Stimulated activated CD8-positive, alpha-beta memory T cell treated with anti-CD3 and anti-CD28 coated beads, Interleukin-12 subunit alpha, Interleukin-12 subunit beta, amount 100 ng/mL, for 1 hour (primary cell): ENCODE measurements around the gene WDFY1.

ENCODE experiments used
- DNase-seq: peaks from one replicate; pipeline ENCODE4 v3.0.0-alpha.2; 2020; ENCODE audit warnings: low read depth

WDFY1 gene

GRCh38 chr2:223930103-223930976, 14.8 kb downstream of the WDFY1 start:
- DNase-seq, result no peak

- DNase-seq, result no peak
These were observed 15.5 kb downstream of the WDFY1 start for GRCh38 chr2:223929571-223930102.

GRCh38 chr2:223928113-223929006, 16.8 kb downstream of the WDFY1 start:
- no peak for DNase-seq

GRCh38 chr2:223925106-223925505, 20.0 kb downstream of the WDFY1 start:
- no peak for DNase-seq

- no peak for DNase-seq
These were observed 21.2 kb downstream of the WDFY1 start for GRCh38 chr2:223923976-223924375.

GRCh38 chr2:223922308-223922707, 22.8 kb downstream of the WDFY1 start:
- DNase-seq, result no peak

GRCh38 chr2:223921204-223921603, 23.9 kb downstream of the WDFY1 start:
- DNase-seq, result no peak

- no peak for DNase-seq
These were observed 25.0 kb downstream of the WDFY1 start for GRCh38 chr2:223920109-223920508.

GRCh38 chr2:223918671-223919134, 26.4 kb downstream of the WDFY1 start:
- no peak for DNase-seq

- no peak for DNase-seq
These were observed 28.8 kb downstream of the WDFY1 start for GRCh38 chr2:223916181-223916920.

- no peak for DNase-seq
These were observed 30.1 kb downstream of the WDFY1 start for GRCh38 chr2:223915071-223915470.

GRCh38 chr2:223914324-223914723, 30.8 kb downstream of the WDFY1 start:
- no peak for DNase-seq

- no peak for DNase-seq
These were observed 36.0 kb downstream of the WDFY1 start for GRCh38 chr2:223909001-223909741.

GRCh38 chr2:223908304-223908998, 36.7 kb downstream of the WDFY1 start:
- DNase-seq, result no peak

- no peak for DNase-seq
These were observed 39.1 kb downstream of the WDFY1 start for GRCh38 chr2:223905996-223906395.

- DNase-seq, result no peak
These were observed 43.3 kb downstream of the WDFY1 start for GRCh38 chr2:223901854-223902253.

- DNase-seq, result no peak
These were observed 43.8 kb downstream of the WDFY1 start for GRCh38 chr2:223901311-223901710.

- no peak for DNase-seq
These were observed 44.6 kb downstream of the WDFY1 start for GRCh38 chr2:223900531-223900930.

- no peak for DNase-seq
These were observed 45.1 kb downstream of the WDFY1 start for GRCh38 chr2:223900066-223900465.

- DNase-seq, result no peak
These were observed 47.3 kb downstream of the WDFY1 start for GRCh38 chr2:223897669-223898330.
